HG03432 (cell line): ENCODE data around the gene ZDHHC13.
"Not testable (repeated sequence)": the region's sequence is repeated elsewhere in the genome, so short reads cannot be mapped to it uniquely, and the experiment has no call there.

Source experiments
- ATAC-seq: cut with Tn5 transposase; IDR thresholded peaks from one replicate; pipeline ENCODE4 v1.9.1; 2021; ENCODE audit warnings: mild to moderate bottlenecking, moderate library complexity; ENCODE audit not compliant: unreplicated experiment

ZDHHC13 gene

DNA sequence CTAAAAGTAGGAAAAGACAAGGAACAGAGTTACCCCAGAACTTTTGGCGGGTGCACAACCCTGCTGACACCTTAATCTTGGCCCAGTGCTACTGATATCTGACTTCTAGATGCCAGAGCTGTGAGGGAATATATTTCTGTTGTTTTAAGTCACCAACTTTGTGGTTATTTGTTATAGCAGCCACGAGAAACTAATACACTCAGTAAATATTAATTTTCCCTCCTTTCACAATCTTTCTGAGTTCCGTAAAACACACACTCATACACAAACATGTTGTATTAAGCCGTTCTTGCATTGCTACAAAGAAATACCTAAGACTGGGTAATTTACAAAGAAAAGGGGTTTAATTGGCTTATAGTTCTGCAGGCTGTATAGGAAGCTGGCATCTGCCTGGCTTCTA lies 16.1 kb upstream of the ZDHHC13 start:
- ATAC-seq, result no peak

- ATAC-seq, result no peak
Measured at GRCh38 chr11:19101796-19102520, 15.0 kb upstream of the ZDHHC13 start.

- no peak for ATAC-seq
Measured at GRCh38 chr11:19102521-19102900, 14.5 kb upstream of the ZDHHC13 start.

- no peak for ATAC-seq
Measured at GRCh38 chr11:19105011-19105410, 12.0 kb upstream of the ZDHHC13 start.

GRCh38 chr11:19107125-19107524 lies 9.8 kb upstream of the ZDHHC13 start:
- no peak for ATAC-seq

GRCh38 chr11:19110295-19110694 lies 6.7 kb upstream of the ZDHHC13 start:
- no peak for ATAC-seq

GRCh38 chr11:19111809-19112208 lies 5.2 kb upstream of the ZDHHC13 start:
- no peak for ATAC-seq

DNA sequence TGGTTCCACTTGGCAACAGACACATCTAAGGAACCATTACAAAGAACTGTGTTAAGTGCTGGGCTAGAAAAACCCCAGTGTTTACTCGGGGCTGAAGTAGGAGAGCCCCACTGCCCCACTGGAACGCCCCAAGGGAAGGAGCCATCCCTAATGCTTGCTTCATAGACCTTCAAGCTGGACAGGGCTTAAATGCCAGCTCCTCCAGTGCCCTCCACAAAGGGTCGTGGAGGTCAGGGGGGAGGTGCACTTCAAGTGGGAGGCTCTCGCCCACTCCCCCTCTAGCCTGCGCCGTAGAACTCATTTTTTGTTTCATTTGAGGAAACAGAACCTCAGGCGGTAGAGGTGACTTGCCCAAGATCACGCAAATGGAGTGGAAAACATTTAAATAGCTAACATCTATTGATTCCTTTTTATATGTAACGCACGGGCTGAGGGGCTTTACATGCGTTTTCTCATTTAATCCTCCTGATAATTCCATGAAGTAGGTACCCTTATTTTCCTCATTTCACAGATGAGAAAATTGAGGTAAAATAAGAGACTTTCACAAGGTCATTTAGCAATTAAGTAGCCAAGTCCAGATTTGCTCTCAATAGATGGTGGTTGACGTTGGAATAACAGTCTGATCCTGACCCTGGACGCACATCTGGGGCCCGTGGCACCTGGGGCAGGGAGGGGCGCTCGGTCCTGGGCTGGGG lies 545 bp upstream of the ZDHHC13 start:
- no peak for ATAC-seq

DNA sequence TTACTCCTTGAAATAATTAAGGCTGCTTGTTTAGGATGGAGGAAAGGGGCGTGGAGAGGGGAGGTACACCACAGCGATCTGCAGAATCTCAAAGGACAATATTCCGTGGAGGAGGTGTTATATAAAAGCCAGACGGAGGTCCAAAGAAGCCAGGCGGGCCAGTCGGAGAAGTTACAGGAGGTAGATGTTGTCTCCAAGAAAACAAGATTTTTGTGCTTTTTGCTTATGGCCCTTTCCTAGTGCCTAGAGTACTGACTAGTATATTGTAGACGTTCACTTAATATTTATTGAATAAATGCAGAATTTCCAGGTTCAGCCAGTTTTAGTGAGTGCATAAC lies 761 bp downstream of the ZDHHC13 start:
- ATAC-seq, result no peak

- no peak for ATAC-seq
Measured at GRCh38 chr11:19121646-19122045, 4.7 kb downstream of the ZDHHC13 start.

- no peak for ATAC-seq
Measured at GRCh38 chr11:19122960-19123615, 6.1 kb downstream of the ZDHHC13 start.

- ATAC-seq, result not testable (repeated sequence)
Measured at GRCh38 chr11:19126562-19127325, 9.8 kb downstream of the ZDHHC13 start.

DNA sequence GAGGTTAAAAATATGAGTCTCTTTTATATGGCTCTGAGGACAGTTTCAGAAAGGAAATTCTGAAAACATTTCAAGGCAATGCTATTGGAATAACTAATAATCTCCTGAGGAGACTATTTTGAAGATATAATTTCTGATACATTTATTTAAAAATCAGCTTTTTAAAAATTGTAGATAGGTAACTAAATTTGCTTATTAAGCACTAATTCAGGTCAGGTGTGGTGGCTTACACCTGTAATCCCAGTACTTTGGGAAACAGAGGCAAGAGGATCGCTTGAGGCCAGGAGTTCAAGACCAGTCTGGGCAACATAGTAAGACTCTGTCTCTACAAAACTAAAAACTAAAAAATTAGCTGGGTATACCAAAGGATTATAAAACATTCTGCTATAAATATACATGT lies 17.0 kb downstream of the ZDHHC13 start:
- ATAC-seq, result no peak

GRCh38 chr11:19136884-19137283 lies 19.9 kb downstream of the ZDHHC13 start:
- not testable (repeated sequence) for ATAC-seq

- ATAC-seq, result no peak
Measured at GRCh38 chr11:19145319-19145718, 28.4 kb downstream of the ZDHHC13 start.

- no peak for ATAC-seq
Measured at GRCh38 chr11:19156892-19157291, 39.9 kb downstream of the ZDHHC13 start.

- no peak for ATAC-seq
Measured at GRCh38 chr11:19160847-19161246, 43.9 kb downstream of the ZDHHC13 start.

GRCh38 chr11:19161651-19162050 lies 44.7 kb downstream of the ZDHHC13 start:
- ATAC-seq, result no peak

- no peak for ATAC-seq
Measured at GRCh38 chr11:19162951-19163505, 46.1 kb downstream of the ZDHHC13 start.

DNA sequence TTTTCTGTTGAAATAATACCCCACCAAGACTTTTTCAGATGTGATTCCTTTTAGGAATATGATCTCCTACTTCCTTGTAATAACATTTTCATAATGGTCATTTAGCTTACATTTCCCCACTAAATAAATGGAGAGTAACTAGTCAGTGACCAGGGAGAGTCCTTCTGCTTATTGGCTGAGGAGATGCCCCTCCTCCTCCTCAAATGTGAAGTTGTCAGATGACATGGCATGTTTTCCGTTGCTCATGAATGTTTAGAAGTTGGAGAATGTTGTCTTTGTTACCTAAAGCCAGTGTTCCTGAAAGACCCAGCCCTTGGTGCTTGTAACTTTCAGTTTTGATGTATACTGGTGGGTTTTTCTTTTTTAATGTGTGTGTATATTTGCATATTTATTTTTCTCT lies 46.6 kb downstream of the ZDHHC13 start:
- ATAC-seq, result no peak

GRCh38 chr11:19164230-19164855 lies 47.4 kb downstream of the ZDHHC13 start:
- no peak for ATAC-seq
